ENCODE measurements around the gene HDAC4.

GRCh38 chr2:239061121-239061666, 339.6 kb downstream of the HDAC4 start:
- TF ChIP-seq ZNF274 (IDR thresholded peaks at IDR 0.05; ENCODE audit: low read depth, low read length): no peak
- TF ChIP-seq SUZ12 (IDR thresholded peaks at IDR 0.05; ENCODE audit: extremely low read depth, insufficient read depth, insufficient read length): no peak
- no peak for TF ChIP-seq YY1 (IDR thresholded peaks at IDR 0.05; ENCODE audit: insufficient read depth, insufficient read length)
